ENCODE measurements around the gene PFN3. TPM values are rescaled to one million over a fixed set of nuclear protein-coding genes. Genes with fewer than 3 reads are reported as not detected.

The PFN3 gene
- total and polyA plus RNA-seq, 2 of the 13 experiments (the other 11 are each of a cell fraction or from before 2014, with no cell fraction given), result not detected

DNA sequence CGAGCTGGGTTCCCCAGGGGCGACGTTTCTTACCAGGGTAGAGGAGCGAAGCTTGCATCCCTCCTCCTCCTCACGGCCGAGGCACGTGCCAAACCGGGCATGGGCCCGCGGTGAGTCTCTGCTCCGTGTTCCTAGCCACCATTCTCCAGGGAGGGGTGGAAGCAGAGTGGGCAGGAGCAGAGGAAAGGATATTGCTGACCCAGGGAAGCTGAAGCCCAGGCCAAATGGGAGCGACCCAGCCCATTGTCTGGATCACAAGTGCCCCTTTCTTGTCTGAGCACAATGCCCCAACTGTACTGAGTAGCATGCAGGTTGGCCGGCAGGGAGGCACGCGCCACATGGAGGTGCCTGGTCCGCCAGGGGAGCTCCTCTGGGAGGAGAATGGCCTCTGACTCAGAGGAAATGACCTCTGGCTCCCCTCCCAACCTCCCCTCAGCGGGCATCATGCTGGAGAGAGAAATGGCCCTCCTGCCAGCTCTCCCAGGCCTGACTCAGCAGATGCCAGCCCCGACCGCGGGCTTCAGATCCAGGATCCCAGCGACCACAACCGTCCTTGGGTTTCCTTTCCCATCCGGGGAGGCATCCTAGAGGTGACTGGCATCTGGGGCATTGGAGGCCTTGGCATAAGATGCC is 47.3 kb upstream of the PFN3 start (continued):
- TF ChIP-seq, protein P1, sequence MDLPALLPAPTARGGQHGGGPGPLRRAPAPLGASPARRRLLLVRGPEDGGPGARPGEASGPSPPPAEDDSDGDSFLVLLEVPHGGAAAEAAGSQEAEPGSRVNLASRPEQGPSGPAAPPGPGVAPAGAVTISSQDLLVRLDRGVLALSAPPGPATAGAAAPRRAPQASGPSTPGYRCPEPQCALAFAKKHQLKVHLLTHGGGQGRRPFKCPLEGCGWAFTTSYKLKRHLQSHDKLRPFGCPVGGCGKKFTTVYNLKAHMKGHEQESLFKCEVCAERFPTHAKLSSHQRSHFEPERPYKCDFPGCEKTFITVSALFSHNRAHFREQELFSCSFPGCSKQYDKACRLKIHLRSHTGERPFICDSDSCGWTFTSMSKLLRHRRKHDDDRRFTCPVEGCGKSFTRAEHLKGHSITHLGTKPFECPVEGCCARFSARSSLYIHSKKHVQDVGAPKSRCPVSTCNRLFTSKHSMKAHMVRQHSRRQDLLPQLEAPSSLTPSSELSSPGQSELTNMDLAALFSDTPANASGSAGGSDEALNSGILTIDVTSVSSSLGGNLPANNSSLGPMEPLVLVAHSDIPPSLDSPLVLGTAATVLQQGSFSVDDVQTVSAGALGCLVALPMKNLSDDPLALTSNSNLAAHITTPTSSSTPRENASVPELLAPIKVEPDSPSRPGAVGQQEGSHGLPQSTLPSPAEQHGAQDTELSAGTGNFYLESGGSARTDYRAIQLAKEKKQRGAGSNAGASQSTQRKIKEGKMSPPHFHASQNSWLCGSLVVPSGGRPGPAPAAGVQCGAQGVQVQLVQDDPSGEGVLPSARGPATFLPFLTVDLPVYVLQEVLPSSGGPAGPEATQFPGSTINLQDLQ (CRISPR knock-in tag; IDR thresholded peaks at IDR 0.05), result no peak; the same call in 1 of the 2 replicates
- TF ChIP-seq, protein P2, sequence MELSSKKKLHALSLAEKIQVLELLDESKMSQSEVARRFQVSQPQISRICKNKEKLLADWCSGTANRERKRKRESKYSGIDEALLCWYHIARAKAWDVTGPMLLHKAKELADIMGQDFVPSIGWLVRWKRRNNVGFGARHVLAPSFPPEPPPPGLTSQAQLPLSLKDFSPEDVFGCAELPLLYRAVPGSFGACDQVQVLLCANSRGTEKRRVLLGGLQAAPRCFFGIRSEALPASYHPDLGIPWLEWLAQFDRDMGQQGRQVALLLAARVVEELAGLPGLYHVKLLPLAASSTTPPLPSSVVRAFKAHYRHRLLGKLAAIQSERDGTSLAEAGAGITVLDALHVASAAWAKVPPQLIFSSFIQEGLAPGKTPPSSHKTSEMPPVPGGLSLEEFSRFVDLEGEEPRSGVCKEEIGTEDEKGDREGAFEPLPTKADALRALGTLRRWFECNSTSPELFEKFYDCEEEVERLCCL (CRISPR knock-in tag; IDR thresholded peaks at IDR 0.05; ENCODE audit: borderline replicate concordance), result no peak
- TF ChIP-seq, protein P3, sequence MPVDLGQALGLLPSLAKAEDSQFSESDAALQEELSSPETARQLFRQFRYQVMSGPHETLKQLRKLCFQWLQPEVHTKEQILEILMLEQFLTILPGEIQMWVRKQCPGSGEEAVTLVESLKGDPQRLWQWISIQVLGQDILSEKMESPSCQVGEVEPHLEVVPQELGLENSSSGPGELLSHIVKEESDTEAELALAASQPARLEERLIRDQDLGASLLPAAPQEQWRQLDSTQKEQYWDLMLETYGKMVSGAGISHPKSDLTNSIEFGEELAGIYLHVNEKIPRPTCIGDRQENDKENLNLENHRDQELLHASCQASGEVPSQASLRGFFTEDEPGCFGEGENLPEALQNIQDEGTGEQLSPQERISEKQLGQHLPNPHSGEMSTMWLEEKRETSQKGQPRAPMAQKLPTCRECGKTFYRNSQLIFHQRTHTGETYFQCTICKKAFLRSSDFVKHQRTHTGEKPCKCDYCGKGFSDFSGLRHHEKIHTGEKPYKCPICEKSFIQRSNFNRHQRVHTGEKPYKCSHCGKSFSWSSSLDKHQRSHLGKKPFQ (CRISPR knock-in tag; IDR thresholded peaks at IDR 0.05; ENCODE audit: insufficient replicate concordance), result no peak
- TF ChIP-seq, protein P4, sequence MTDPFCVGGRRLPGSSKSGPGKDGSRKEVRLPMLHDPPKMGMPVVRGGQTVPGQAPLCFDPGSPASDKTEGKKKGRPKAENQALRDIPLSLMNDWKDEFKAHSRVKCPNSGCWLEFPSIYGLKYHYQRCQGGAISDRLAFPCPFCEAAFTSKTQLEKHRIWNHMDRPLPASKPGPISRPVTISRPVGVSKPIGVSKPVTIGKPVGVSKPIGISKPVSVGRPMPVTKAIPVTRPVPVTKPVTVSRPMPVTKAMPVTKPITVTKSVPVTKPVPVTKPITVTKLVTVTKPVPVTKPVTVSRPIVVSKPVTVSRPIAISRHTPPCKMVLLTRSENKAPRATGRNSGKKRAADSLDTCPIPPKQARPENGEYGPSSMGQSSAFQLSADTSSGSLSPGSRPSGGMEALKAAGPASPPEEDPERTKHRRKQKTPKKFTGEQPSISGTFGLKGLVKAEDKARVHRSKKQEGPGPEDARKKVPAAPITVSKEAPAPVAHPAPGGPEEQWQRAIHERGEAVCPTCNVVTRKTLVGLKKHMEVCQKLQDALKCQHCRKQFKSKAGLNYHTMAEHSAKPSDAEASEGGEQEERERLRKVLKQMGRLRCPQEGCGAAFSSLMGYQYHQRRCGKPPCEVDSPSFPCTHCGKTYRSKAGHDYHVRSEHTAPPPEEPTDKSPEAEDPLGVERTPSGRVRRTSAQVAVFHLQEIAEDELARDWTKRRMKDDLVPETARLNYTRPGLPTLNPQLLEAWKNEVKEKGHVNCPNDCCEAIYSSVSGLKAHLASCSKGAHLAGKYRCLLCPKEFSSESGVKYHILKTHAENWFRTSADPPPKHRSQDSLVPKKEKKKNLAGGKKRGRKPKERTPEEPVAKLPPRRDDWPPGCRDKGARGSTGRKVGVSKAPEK (CRISPR knock-in tag; IDR thresholded peaks at IDR 0.05; ENCODE audit: borderline replicate concordance), result no peak
- peak; percentile 57; the same call in 1 of the 2 replicates for TF ChIP-seq FOXA3 (CRISPR knock-in tag; IDR thresholded peaks at IDR 0.05)
- TF ChIP-seq AKAP8 (CRISPR knock-in tag; IDR thresholded peaks at IDR 0.05), result peak; percentile 64; the same call in 1 of the 2 replicates
- TF ChIP-seq ZNF605 (CRISPR knock-in tag; IDR thresholded peaks at IDR 0.05), result peak; percentile 71; the same call in 1 of the 2 replicates
- TF ChIP-seq, protein P5, sequence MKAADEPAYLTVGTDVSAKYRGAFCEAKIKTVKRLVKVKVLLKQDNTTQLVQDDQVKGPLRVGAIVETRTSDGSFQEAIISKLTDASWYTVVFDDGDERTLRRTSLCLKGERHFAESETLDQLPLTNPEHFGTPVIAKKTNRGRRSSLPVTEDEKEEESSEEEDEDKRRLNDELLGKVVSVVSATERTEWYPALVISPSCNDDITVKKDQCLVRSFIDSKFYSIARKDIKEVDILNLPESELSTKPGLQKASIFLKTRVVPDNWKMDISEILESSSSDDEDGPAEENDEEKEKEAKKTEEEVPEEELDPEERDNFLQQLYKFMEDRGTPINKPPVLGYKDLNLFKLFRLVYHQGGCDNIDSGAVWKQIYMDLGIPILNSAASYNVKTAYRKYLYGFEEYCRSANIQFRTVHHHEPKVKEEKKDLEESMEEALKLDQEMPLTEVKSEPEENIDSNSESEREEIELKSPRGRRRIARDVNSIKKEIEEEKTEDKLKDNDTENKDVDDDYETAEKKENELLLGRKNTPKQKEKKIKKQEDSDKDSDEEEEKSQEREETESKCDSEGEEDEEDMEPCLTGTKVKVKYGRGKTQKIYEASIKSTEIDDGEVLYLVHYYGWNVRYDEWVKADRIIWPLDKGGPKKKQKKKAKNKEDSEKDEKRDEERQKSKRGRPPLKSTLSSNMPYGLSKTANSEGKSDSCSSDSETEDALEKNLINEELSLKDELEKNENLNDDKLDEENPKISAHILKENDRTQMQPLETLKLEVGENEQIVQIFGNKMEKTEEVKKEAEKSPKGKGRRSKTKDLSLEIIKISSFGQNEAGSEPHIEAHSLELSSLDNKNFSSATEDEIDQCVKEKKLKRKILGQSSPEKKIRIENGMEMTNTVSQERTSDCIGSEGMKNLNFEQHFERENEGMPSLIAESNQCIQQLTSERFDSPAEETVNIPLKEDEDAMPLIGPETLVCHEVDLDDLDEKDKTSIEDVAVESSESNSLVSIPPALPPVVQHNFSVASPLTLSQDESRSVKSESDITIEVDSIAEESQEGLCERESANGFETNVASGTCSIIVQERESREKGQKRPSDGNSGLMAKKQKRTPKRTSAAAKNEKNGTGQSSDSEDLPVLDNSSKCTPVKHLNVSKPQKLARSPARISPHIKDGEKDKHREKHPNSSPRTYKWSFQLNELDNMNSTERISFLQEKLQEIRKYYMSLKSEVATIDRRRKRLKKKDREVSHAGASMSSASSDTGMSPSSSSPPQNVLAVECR (CRISPR knock-in tag; IDR thresholded peaks at IDR 0.05; ENCODE audit: borderline replicate concordance), result no peak; the same call in 1 of the 2 replicates
- TF ChIP-seq ZBTB7B (CRISPR knock-in tag; IDR thresholded peaks at IDR 0.05), result 0 out of 2 replicates have a peak, but pooled peaks have one; percentile 42
- no peak for TF ChIP-seq ZNF567 (CRISPR knock-in tag; IDR thresholded peaks at IDR 0.05; ENCODE audit: borderline replicate concordance)
- TF ChIP-seq, protein P6, sequence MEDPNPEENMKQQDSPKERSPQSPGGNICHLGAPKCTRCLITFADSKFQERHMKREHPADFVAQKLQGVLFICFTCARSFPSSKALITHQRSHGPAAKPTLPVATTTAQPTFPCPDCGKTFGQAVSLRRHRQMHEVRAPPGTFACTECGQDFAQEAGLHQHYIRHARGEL (CRISPR knock-in tag; IDR thresholded peaks at IDR 0.05), result no peak
- no peak for TF ChIP-seq MZF1 (CRISPR knock-in tag; IDR thresholded peaks at IDR 0.05; ENCODE audit: borderline replicate concordance)
- TF ChIP-seq SP5 (CRISPR knock-in tag; IDR thresholded peaks at IDR 0.05; ENCODE audit: borderline replicate concordance, low read depth), result peak; percentile 48; the same call in 1 of the 2 replicates
- TF ChIP-seq DR1 (CRISPR knock-in tag; IDR thresholded peaks at IDR 0.05), result no peak
- peak; percentile 43 for TF ChIP-seq RBM22 (optimal IDR thresholded peaks at IDR 0.05; ENCODE audit: low read length)

Measured in HepG2 (cell line).